HEK293 (cell line): ENCODE results near the gene LBX1.
A peak's percentile ranks its signal among the peaks of the same experiment; 100 is the strongest.

Experiments used
- CTCF ChIA-PET: fragments of 350-600 bp; formaldehyde crosslinking; extraction: SDS; loops from one replicate; lab custom pipeline; 2021; ENCODE audit warnings: antibody characterized with exemption; lab: Yijun Ruan, JAX
- POLR2A ChIA-PET: fragments of 300-600 bp; formaldehyde crosslinking; extraction: SDS; loops from one replicate; lab custom pipeline; 2020; ENCODE audit warnings: antibody characterized with exemption, inconsistent platforms; lab: Yijun Ruan, JAX
- H3K27ac ChIP-seq: fragments of 200-500 bp; sonication (Bioruptor generic); 2 replicates; pipeline ENCODE4 v1.5.1; 2014; ENCODE audit warnings: low read depth, low read length, control low read depth, inconsistent platforms; ENCODE audit errors: extremely low read depth
- H3K36me3 ChIP-seq, 2 experiments: fragments of 200-500 bp in 1 of 2; sonication (Bioruptor generic) in 1 of 2; 1 replicate in 1 of 2; 2 replicates in 1 of 2; pipeline ENCODE4 v1.5.1; 2014 to 2017; ENCODE audit warnings: inconsistent platforms in 2 of 2, low read length in 2 of 2; ENCODE audit not compliant: control insufficient read depth in 2 of 2, insufficient read depth in 1 of 2
- H3K4me1 ChIP-seq: fragments of 200-500 bp; sonication (Bioruptor generic); 2 replicates; pipeline ENCODE4 v1.5.1; 2014; ENCODE audit warnings: mild to moderate bottlenecking, low read length, inconsistent platforms; ENCODE audit not compliant: control insufficient read depth, insufficient read depth
- H3K4me3 ChIP-seq: 2 replicates; pipeline ENCODE4 v1.5.1; 2011; ENCODE audit warnings: low read depth, mild to moderate bottlenecking, control low read depth, low read length, moderate library complexity
- H3K9me3 ChIP-seq: fragments of 200-500 bp; sonication (Bioruptor generic); 2 replicates; pipeline ENCODE4 v1.5.1; 2014; ENCODE audit warnings: low read depth, low read length, inconsistent platforms; ENCODE audit not compliant: control insufficient read depth, insufficient read depth
- EGR2 ChIP-seq: fragments of 450-650 bp; formaldehyde crosslinking; IDR thresholded peaks from 2 replicates; pipeline ENCODE4 v1.5.1; 2016; ENCODE audit warnings: low read depth, missing biosample characterization, missing genetic modification characterization
- HOXA7 ChIP-seq: sonication (generic); formaldehyde crosslinking; IDR thresholded peaks from 2 replicates; pipeline ENCODE4 v1.8.1; 2022; ENCODE audit warnings: missing genetic modification reagents, borderline replicate concordance
- IKZF3 ChIP-seq: fragments of 450-650 bp; IDR thresholded peaks from 2 replicates; pipeline ENCODE4 v1.5.0; 2018; ENCODE audit warnings: missing biosample characterization, mild to moderate bottlenecking, missing genetic modification characterization, moderate library complexity
- KLF16 ChIP-seq: fragments of 450-650 bp; formaldehyde crosslinking; IDR thresholded peaks from 2 replicates; pipeline ENCODE4 v1.5.1; 2017; ENCODE audit warnings: missing biosample characterization, missing genetic modification characterization
- PBX3 ChIP-seq: sonication (generic); formaldehyde crosslinking; IDR thresholded peaks from 2 replicates; pipeline ENCODE4 v1.8.1; 2022; ENCODE audit warnings: mild to moderate bottlenecking, moderate library complexity, missing genetic modification reagents
- SETDB1 ChIP-seq: IDR thresholded peaks from one replicate; pipeline ENCODE4 v1.6.1; 2017; ENCODE audit warnings: mild to moderate bottlenecking, low read length, moderate library complexity, mixed read lengths; ENCODE audit not compliant: insufficient read length
- WT1 ChIP-seq: fragments of 450-650 bp; formaldehyde crosslinking; IDR thresholded peaks from 2 replicates; pipeline ENCODE4 v1.5.1; 2016; ENCODE audit warnings: missing biosample characterization, missing genetic modification characterization
- ZBTB21 ChIP-seq: fragments of 450-650 bp; formaldehyde crosslinking; IDR thresholded peaks from 2 replicates; pipeline ENCODE4 v1.5.1; 2017; ENCODE audit warnings: missing biosample characterization, missing genetic modification characterization
- ZFHX2 ChIP-seq: fragments of 450-650 bp; formaldehyde crosslinking; conservative IDR thresholded peaks from 2 replicates; pipeline ENCODE4 v1.5.1; 2016; ENCODE audit warnings: missing biosample characterization, missing genetic modification characterization
- ZIC2 ChIP-seq: fragments of 450-650 bp; formaldehyde crosslinking; IDR thresholded peaks from 2 replicates; pipeline ENCODE4 v1.5.1; 2016; ENCODE audit warnings: missing biosample characterization, missing genetic modification characterization
- ZNF155 ChIP-seq: fragments of 450-650 bp; formaldehyde crosslinking; IDR thresholded peaks from 2 replicates; pipeline ENCODE4 v1.5.1; 2016; ENCODE audit warnings: missing biosample characterization, missing genetic modification characterization
- ZNF174 ChIP-seq: fragments of 450-650 bp; formaldehyde crosslinking; IDR thresholded peaks from 2 replicates; pipeline ENCODE4 v1.5.0; 2017; ENCODE audit warnings: missing biosample characterization, mild to moderate bottlenecking, missing genetic modification characterization
- ZNF184 ChIP-seq: fragments of 450-650 bp; IDR thresholded peaks from 2 replicates; pipeline ENCODE4 v1.5.1; 2018; ENCODE audit warnings: missing biosample characterization, mild to moderate bottlenecking, missing genetic modification characterization
- ZNF221 ChIP-seq: fragments of 450-650 bp; formaldehyde crosslinking; IDR thresholded peaks from 2 replicates; pipeline ENCODE4 v1.5.1; 2017; ENCODE audit warnings: missing biosample characterization, missing genetic modification characterization, borderline replicate concordance
- ZNF501 ChIP-seq: fragments of 450-650 bp; formaldehyde crosslinking; IDR thresholded peaks from 2 replicates; pipeline ENCODE4 v1.5.1; 2016; ENCODE audit warnings: missing biosample characterization, missing genetic modification characterization
- ZNF514 ChIP-seq: fragments of 450-650 bp; formaldehyde crosslinking; IDR thresholded peaks from 2 replicates; pipeline ENCODE4 v1.5.1; 2016; ENCODE audit warnings: missing biosample characterization, missing genetic modification characterization
- ZNF558 ChIP-seq: fragments of 450-650 bp; formaldehyde crosslinking; IDR thresholded peaks from 2 replicates; pipeline ENCODE4 v1.5.1; 2016; ENCODE audit warnings: missing biosample characterization, missing genetic modification characterization
- ZNF596 ChIP-seq: fragments of 450-650 bp; IDR thresholded peaks from 2 replicates; pipeline ENCODE4 v1.5.0; 2018; ENCODE audit warnings: missing biosample characterization, mild to moderate bottlenecking, missing genetic modification characterization, moderate library complexity
- ZNF600 ChIP-seq: fragments of 450-650 bp; formaldehyde crosslinking; IDR thresholded peaks from 2 replicates; pipeline ENCODE4 v1.5.1; 2016; ENCODE audit warnings: missing biosample characterization, missing genetic modification characterization
- ZNF658 ChIP-seq: fragments of 450-650 bp; formaldehyde crosslinking; IDR thresholded peaks from 2 replicates; pipeline ENCODE4; 2016; ENCODE audit warnings: missing biosample characterization, missing genetic modification characterization
- ZNF692 ChIP-seq: fragments of 450-650 bp; formaldehyde crosslinking; IDR thresholded peaks from 2 replicates; pipeline ENCODE4 v1.5.1; 2016; ENCODE audit warnings: missing biosample characterization, missing genetic modification characterization
- ZNF747 ChIP-seq: fragments of 450-650 bp; formaldehyde crosslinking; IDR thresholded peaks from 2 replicates; pipeline ENCODE4 v1.5.1; 2016; ENCODE audit warnings: missing biosample characterization, missing genetic modification characterization

LBX1 gene

GRCh38 chr10:101237081-101237981 lies 8.1 kb upstream of the LBX1 start:
- ChIA-PET POLR2A (no interaction called here), CTCF (no interaction called here)
- Histone ChIP-seq H3K36me3 (peaks cover 0 to 55% of the 10 kb centered on the region in 2 experiments; a peak in 2 of 3 replicates), H3K9me3 (no peaks in the 10 kb centered on the region), H3K27ac (no peak overlapping the region), H3K4me1 (no peaks in the 10 kb centered on the region), H3K4me3 (no peak overlapping the region)
- TF ChIP-seq ZNF155 (tag by site-specific recombination) (no peak), ZNF600 (tag by site-specific recombination) (no peak), WT1 (tag by site-specific recombination) (peak; percentile 85), ZFHX2 (tag by site-specific recombination) (0 out of 2 replicates have a peak, but pooled peaks have one; percentile 3), EGR2 (tag by site-specific recombination) (peak; percentile 21; the same call in 1 of the 2 replicates)

- CTCF ChIA-PET, result interaction anchor here (1.1 kb wide), 1 partner anchor 56 kb away, joined by 3 read pairs; no protein-coding TSS in a partner anchor
These were observed 7.3 kb upstream of the LBX1 start for GRCh38 chr10:101236376-101237080.

GRCh38 chr10:101235766-101236165 lies 6.5 kb upstream of the LBX1 start:
- Histone ChIP-seq H3K4me3 (no peak overlapping the region), H3K9me3 (no peaks in the 10 kb centered on the region), H3K4me1 (peaks cover 5% of the 10 kb centered on the region), H3K27ac (no peak overlapping the region), H3K36me3 (peaks cover 0 to 62% of the 10 kb centered on the region in 2 experiments; a peak in 2 of 3 replicates)
- ChIA-PET CTCF (interaction anchor here (1.1 kb wide), 1 partner anchor 57 kb away, joined by 3 read pairs; no protein-coding TSS in a partner anchor), POLR2A (interaction anchor here (0.7 kb wide), 1 partner anchor 209 kb away, joined by 5 read pairs; no protein-coding TSS in a partner anchor)
- TF ChIP-seq ZNF501 (no peak), ZNF596 (tag by site-specific recombination) (no peak), ZBTB21 (tag by site-specific recombination) (no peak), ZNF514 (tag by site-specific recombination) (no peak), SETDB1 (no peak), HOXA7 (CRISPR knock-in tag) (no peak), ZNF692 (tag by site-specific recombination) (no peak), KLF16 (tag by site-specific recombination) (no peak), ZNF184 (tag by site-specific recombination) (no peak), PBX3 (no peak), ZIC2 (tag by site-specific recombination) (no peak), ZNF174 (tag by site-specific recombination) (no peak), ZNF221 (no peak)

More at GRCh38 chr10:101236376-101237080, 7.3 kb upstream of the LBX1 start:
- Histone ChIP-seq H3K9me3 (no peaks in the 10 kb centered on the region), H3K27ac (no peak overlapping the region), H3K4me3 (no peak overlapping the region), H3K36me3 (peaks cover 0 to 62% of the 10 kb centered on the region in 2 experiments; a peak in 2 of 3 replicates), H3K4me1 (no peaks in the 10 kb centered on the region)
- TF ChIP-seq IKZF3 (no peak), ZFHX2 (tag by site-specific recombination) (peak; percentile 29; the same call in 1 of the 2 replicates), ZNF658 (tag by site-specific recombination) (no peak), ZNF558 (tag by site-specific recombination) (peak; percentile 95), PBX3 (no peak), ZNF747 (tag by site-specific recombination) (no peak), SETDB1 (no peak), KLF16 (tag by site-specific recombination) (no peak), ZBTB21 (tag by site-specific recombination) (no peak)
- POLR2A ChIA-PET, result no interaction called here
